HepG2 (cell line): Measurements from ENCODE around the gene CDC42EP4. TPM values are rescaled to one million over a fixed set of nuclear protein-coding genes. Genes with fewer than 3 reads are reported as not detected.
A peak's percentile ranks its signal among the peaks of the same experiment; 100 is the strongest.

Experiments
- CTCF ChIP-seq: sonication (generic); formaldehyde crosslinking; IDR thresholded peaks from 2 replicates; pipeline ENCODE4 v1.5.0; 2020; ENCODE audit warnings: mild to moderate bottlenecking, missing genetic modification reagents, moderate library complexity
- E2F2 ChIP-seq: sonication (generic); formaldehyde crosslinking; IDR thresholded peaks from 2 replicates; pipeline ENCODE4 v1.4.0; 2020; ENCODE audit warnings: missing genetic modification reagents, borderline replicate concordance
- HIC2 ChIP-seq: sonication (generic); formaldehyde crosslinking; IDR thresholded peaks from 2 replicates; pipeline ENCODE4 v1.9.0; 2022; ENCODE audit warnings: low read depth, missing genetic modification reagents
- HOXA9 ChIP-seq: sonication (generic); formaldehyde crosslinking; IDR thresholded peaks from 2 replicates; pipeline ENCODE4 v1.8.1; 2022; ENCODE audit warnings: missing genetic modification reagents, mild to moderate bottlenecking, moderate library complexity, borderline replicate concordance
- KAT8 ChIP-seq: IDR thresholded peaks from 2 replicates; pipeline ENCODE4 v1.6.1; 2016; ENCODE audit warnings: missing genetic modification reagents, missing compliant biosample characterization
- KDM2A ChIP-seq: sonication (generic); formaldehyde crosslinking; IDR thresholded peaks from 2 replicates; pipeline ENCODE4 v1.4.0; 2020; ENCODE audit warnings: low read depth, missing genetic modification reagents, borderline replicate concordance
- KDM6A ChIP-seq: IDR thresholded peaks from 2 replicates; pipeline ENCODE4 v1.6.1; 2016; ENCODE audit warnings: low read depth
- MYPOP ChIP-seq: sonication (generic); formaldehyde crosslinking; IDR thresholded peaks from 2 replicates; pipeline ENCODE4 v1.8.1; 2023; ENCODE audit warnings: mild to moderate bottlenecking, moderate library complexity, missing genetic modification reagents
- POGZ ChIP-seq: sonication (generic); formaldehyde crosslinking; IDR thresholded peaks from 2 replicates; pipeline ENCODE4 v1.4.0; 2020; ENCODE audit warnings: mild to moderate bottlenecking, missing genetic modification reagents
- SATB2 ChIP-seq: sonication (generic); formaldehyde crosslinking; IDR thresholded peaks from 2 replicates; pipeline ENCODE4 v1.5.0; 2020; ENCODE audit warnings: missing genetic modification reagents
- SKIL ChIP-seq: sonication (generic); formaldehyde crosslinking; IDR thresholded peaks from 2 replicates; pipeline ENCODE4 v1.8.0; 2022; ENCODE audit warnings: missing genetic modification reagents, mild to moderate bottlenecking, moderate library complexity, borderline replicate concordance
- ZNF263 ChIP-seq: sonication (generic); formaldehyde crosslinking; IDR thresholded peaks from 2 replicates; pipeline ENCODE4 v1.4.0; 2020; ENCODE audit warnings: missing genetic modification reagents
- ZNF337 ChIP-seq: sonication (generic); formaldehyde crosslinking; IDR thresholded peaks from 2 replicates; pipeline ENCODE4 v1.5.1; 2020; ENCODE audit warnings: missing genetic modification reagents, low read depth, mild to moderate bottlenecking, borderline replicate concordance
- ZNF557 ChIP-seq: sonication (generic); formaldehyde crosslinking; IDR thresholded peaks from 2 replicates; pipeline ENCODE4 v1.4.0; 2020; ENCODE audit warnings: missing genetic modification reagents
- ZNF562 ChIP-seq: sonication (generic); formaldehyde crosslinking; IDR thresholded peaks from 2 replicates; pipeline ENCODE4 v1.8.0; 2022; ENCODE audit warnings: missing genetic modification reagents, borderline replicate concordance
- ZNF572 ChIP-seq: sonication (generic); formaldehyde crosslinking; IDR thresholded peaks from 2 replicates; pipeline ENCODE4 v1.5.1; 2020; ENCODE audit warnings: mild to moderate bottlenecking, missing genetic modification reagents
- ZNF576 ChIP-seq: sonication (generic); formaldehyde crosslinking; IDR thresholded peaks from 2 replicates; pipeline ENCODE4 v1.4.0; 2020; ENCODE audit warnings: mild to moderate bottlenecking, missing genetic modification reagents
- polyA plus RNA-seq, 8 experiments: library from polyadenylated mRNA; depleted of rRNA in 3 of 8; stranded (reverse) in 7 of 8; unstranded in 1 of 8; fragments of >200 nt; fragmentation: Illumina TruSeq in 4 of 8; extraction: Trizol in 4 of 8; gene quantifications; 2 replicates each; pipeline versions ENCODE4 v1.2.1 to v1.2.3, GENCODE V29; 2011 to 2016; ENCODE audit warnings: low read depth in 4 of 8, missing spikeins in 1 of 8, mixed read lengths in 1 of 8; ENCODE audit not compliant: insufficient read depth in 1 of 8
- total RNA-seq, 5 experiments: library from RNA; depleted of rRNA; stranded (reverse); fragments of >200 nt; fragmentation: Illumina TruSeq; extraction: Trizol; gene quantifications; 2 replicates each; pipeline ENCODE4 v1.2.3, GENCODE V29; 2016; ENCODE audit warnings: low read depth in 1 of 5

CDC42EP4 gene
- total and polyA plus RNA-seq, 2 of the 13 experiments (the other 11 are each of a cell fraction or from before 2014, with no cell fraction given): 19.0 to 54.0 TPM

GRCh38 chr17:73261952-73262675, 49.7 kb downstream of the CDC42EP4 start (continued):
- TF ChIP-seq KDM6A (CRISPR knock-in tag) (peak; percentile 66; the same call in 1 of the 2 replicates), KAT8 (peak; percentile 79), ZNF576 (CRISPR knock-in tag) (0 out of 2 replicates have a peak, but pooled peaks have one; percentile 61), HOXA9 (no peak), CTCF (peak; percentile 78), POGZ (CRISPR knock-in tag) (peak; percentile 76), SATB2 (CRISPR knock-in tag) (0 out of 2 replicates have a peak, but pooled peaks have one; percentile 46), ZNF337 (no peak), E2F2 (CRISPR knock-in tag) (0 out of 2 replicates have a peak, but pooled peaks have one; percentile 68), ZNF557 (CRISPR knock-in tag) (peak; percentile 84; the same call in 1 of the 2 replicates), MYPOP (CRISPR knock-in tag) (0 out of 2 replicates have a peak, but pooled peaks have one; percentile 60), HIC2 (CRISPR knock-in tag) (no peak; the same call in none of the 2 replicates), SKIL (peak; percentile 77), ZNF263 (CRISPR knock-in tag) (0 out of 2 replicates have a peak, but pooled peaks have one; percentile 24), ZNF572 (CRISPR knock-in tag) (no peak), KDM2A (CRISPR knock-in tag) (peak; percentile 64; the same call in 1 of the 2 replicates), ZNF562 (CRISPR knock-in tag) (no peak)
